Muscle of leg (tissue), 11 donors: Measurements from ENCODE around the gene GOLGB1. TPM values are rescaled to one million over a fixed set of nuclear protein-coding genes. Genes with fewer than 3 reads are reported as not detected.
"Not testable (repeated sequence)": the region's sequence is repeated elsewhere in the genome, so short reads cannot be mapped to it uniquely, and the experiment has no call there.

Experiments
- DNase-seq: peaks from one replicate; pipeline ENCODE4 v3.0.0; 2013
- H3K27ac ChIP-seq: one replicate; pipeline ENCODE4 v1.5.1; 2013; ENCODE audit warnings: mild to moderate bottlenecking, low read length, control low read depth
- H3K27me3 ChIP-seq: one replicate; pipeline ENCODE4 v1.6.1; 2013; ENCODE audit warnings: low read length; ENCODE audit not compliant: control insufficient read depth, insufficient read depth
- H3K36me3 ChIP-seq: one replicate; pipeline ENCODE4 v1.6.1; 2013; ENCODE audit warnings: low read length; ENCODE audit not compliant: control insufficient read depth, insufficient read depth
- H3K4me1 ChIP-seq: one replicate; pipeline ENCODE4 v1.6.1; 2013; ENCODE audit warnings: low read length; ENCODE audit not compliant: control insufficient read depth, insufficient read depth
- H3K4me3 ChIP-seq: one replicate; pipeline ENCODE4 v1.5.1; 2013; ENCODE audit warnings: low read length, control low read depth
- H3K9me3 ChIP-seq: replicated peaks from 2 replicates; pipeline ENCODE4 v1.6.1; 2013; ENCODE audit warnings: low read depth, low read length; ENCODE audit not compliant: control insufficient read depth
- WGBS: methylation state at CpG from one replicate; pipeline ENCODE4 v1.1.5; 2013; ENCODE audit warnings: missing lambda C conversion rate; ENCODE audit not compliant: insufficient coverage; 5-methylcytosine and 5-hydroxymethylcytosine counted together
- polyA plus RNA-seq, 8 donors: library from polyadenylated mRNA; unstranded; fragments of 120-200 nt; gene quantifications; one replicate each; pipeline versions ENCODE4 v1.2.1 to v1.2.3, GENCODE V29; 2013; ENCODE audit warnings: inconsistent platforms in 1 of 8, low replicate concordance in 1 of 8; ENCODE audit not compliant: insufficient read length in 8 of 8, insufficient read depth in 1 of 8
- total RNA-seq: library from RNA; stranded (reverse); fragments of 120-200 nt; gene quantifications from one replicate; pipeline ENCODE4 v1.2.4, GENCODE V29; 2013

GOLGB1 gene
- total and polyA plus RNA-seq, 9 donors: 38.0 to 50.2 (median 44.6) TPM

DNA sequence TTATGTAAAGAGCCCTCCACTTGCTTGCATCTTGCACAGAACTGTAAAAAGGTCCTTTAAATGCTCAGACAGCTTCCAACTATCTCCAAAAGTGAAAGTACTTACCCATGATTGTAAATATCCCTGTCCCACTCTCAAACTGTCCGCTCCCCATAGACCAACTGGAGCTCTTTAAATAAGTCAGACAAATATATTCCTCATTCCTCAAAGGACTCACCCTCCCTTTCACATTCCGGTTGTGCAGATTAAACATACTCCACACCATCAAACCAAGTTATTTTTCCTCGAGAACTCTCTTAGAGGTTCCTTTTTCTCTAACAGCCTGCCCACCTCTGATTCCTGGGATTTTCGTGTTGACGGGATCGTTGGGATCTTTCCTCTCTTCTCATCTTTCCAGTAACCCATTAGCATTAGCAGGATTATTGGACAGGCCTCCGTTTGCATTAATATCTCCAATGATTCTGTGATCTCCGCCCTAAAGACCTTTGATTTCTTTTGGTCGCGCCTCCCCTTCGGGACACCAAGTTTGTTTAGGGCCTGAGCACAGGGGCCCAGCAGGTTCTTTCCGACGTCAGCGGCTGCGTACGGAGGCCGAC, 763 bp downstream of the GOLGB1 start:
- 2% methylated on average over 17 of the region's 17 CpGs for WGBS
- no peaks in the 10 kb centered on the region for H3K9me3 ChIP-seq
- DNase-seq: peak; percentile 73
- no peaks in the 10 kb centered on the region for H3K36me3 ChIP-seq
- peak overlapping the region; percentile 87 for H3K4me3 ChIP-seq
- H3K4me1 ChIP-seq: peaks cover 5% of the 10 kb centered on the region
- H3K27ac ChIP-seq: peak overlapping the region; percentile 96
- H3K27me3 ChIP-seq: no peaks in the 10 kb centered on the region

DNA sequence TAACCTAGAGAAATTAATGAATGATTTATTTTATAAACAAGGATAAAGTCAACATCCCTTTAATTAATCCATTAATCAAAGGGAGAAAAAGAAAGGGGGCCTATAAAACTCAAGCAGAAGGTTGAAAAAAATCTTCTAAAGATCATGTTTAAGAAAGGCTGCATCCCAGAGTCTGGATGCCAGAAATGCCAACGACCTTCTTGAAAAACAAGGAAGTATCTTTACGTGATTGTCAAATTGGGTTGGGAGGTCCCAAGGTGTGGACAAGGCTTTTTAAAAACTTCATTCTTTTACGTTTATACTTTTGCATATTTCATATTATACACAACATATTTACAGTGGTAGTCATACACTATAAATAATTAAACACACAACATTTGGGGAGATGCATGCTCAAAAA, 1.6 kb downstream of the GOLGB1 start:
- Histone ChIP-seq H3K9me3 (no peaks in the 10 kb centered on the region), H3K27ac (no peak overlapping the region), H3K36me3 (no peaks in the 10 kb centered on the region), H3K4me3 (no peak overlapping the region), H3K4me1 (peaks cover 5% of the 10 kb centered on the region), H3K27me3 (no peaks in the 10 kb centered on the region)
- no CpG with 5 or more reads among the region's 3 CpGs for WGBS
- no peak for DNase-seq

DNA sequence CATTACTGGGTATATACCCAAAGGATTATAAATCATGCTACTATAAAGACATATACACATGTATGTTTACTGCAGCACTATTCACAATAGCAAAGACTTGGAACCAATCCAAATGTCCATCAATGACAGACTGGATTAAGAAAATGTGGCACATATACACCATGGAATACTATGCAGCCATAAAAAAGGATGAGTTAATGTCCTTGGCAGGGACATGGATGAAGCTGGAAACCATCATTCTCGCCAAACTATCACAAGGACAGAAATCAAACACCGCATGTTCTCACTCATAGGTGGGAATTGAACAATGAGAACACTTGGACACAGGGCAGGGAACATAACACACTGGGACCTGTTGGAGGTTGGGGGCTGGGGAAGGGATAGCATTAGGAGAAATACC, 6.4 kb downstream of the GOLGB1 start:
- WGBS: no CpG with 5 or more reads among the region's 2 CpGs
- H3K36me3 ChIP-seq, H3K9me3 ChIP-seq, H3K4me3 ChIP-seq, DNase-seq, H3K27me3 ChIP-seq, H3K4me1 ChIP-seq, H3K27ac ChIP-seq: not testable (repeated sequence)

DNA sequence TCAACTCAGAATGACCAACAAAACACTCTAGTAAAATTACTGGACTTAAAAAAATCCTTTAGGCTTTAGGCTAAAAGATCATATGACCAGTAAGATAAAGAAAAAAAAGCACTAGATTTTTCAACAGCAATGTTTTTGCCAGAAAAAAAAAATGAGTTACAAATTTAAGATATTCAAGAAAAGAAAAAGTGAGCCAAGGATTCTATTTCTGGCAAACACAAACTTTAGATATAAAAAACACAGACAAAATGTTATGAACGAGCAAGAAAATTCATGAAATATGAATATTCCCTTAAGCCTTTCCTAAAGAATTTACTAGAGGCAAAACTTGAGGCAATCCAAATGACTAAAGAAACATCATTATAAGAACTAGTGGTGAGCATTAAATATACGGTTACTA, 8.6 kb downstream of the GOLGB1 start:
- Histone ChIP-seq H3K4me3 (no peak overlapping the region), H3K9me3 (no peaks in the 10 kb centered on the region), H3K27ac (no peak overlapping the region), H3K4me1 (no peaks in the 10 kb centered on the region), H3K36me3 (peaks cover 5% of the 10 kb centered on the region), H3K27me3 (no peaks in the 10 kb centered on the region)
- DNase-seq: peak; percentile 80
- WGBS: no CpG with 5 or more reads among the region's 2 CpGs

DNA sequence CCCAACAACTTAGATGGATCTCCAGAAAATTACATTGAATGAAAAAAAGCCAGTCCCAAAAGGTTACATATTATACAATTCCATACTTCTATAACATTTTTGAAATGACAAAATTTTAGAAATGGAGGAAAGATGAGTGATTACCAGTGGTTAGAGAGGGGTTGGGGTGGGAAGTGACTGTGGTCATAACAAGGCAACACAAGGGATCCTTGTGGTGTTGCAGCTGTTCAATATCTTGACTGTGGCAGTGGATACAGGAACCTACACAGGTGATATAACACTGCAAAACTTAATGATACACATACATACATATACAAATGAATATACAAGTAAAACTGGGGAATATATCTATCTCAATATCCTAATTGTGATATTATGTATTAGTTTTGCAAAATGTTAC, 9.6 kb downstream of the GOLGB1 start:
- peaks cover 5% of the 10 kb centered on the region for H3K36me3 ChIP-seq
- no peak overlapping the region for H3K27ac ChIP-seq
- DNase-seq: no peak
- no peak overlapping the region for H3K4me3 ChIP-seq
- no peaks in the 10 kb centered on the region for H3K4me1 ChIP-seq
- H3K27me3 ChIP-seq: no peaks in the 10 kb centered on the region
- H3K9me3 ChIP-seq: no peaks in the 10 kb centered on the region

DNA sequence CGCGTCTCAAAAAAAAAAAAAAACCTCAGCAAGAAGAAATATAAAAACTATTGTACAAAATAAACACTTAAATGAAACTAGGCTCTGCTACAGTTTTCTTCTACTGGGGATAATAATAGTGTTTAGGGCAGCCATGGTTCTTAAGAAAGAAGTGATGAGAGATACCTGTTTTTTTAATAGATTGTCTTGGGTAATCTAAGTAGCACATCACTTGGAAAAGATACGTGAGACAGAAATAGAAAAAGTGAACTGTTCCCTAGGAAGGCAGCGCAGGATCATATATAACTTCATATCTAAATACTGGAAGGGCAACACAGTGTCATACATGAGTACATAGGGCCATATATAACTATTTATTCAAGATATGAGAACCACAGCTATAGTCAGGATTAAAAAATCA, 11.9 kb downstream of the GOLGB1 start:
- no peak overlapping the region for H3K27ac ChIP-seq
- no CpG with 5 or more reads among the region's 4 CpGs for WGBS
- H3K36me3 ChIP-seq: peaks cover 5% of the 10 kb centered on the region
- H3K4me3 ChIP-seq: no peak overlapping the region
- no peaks in the 10 kb centered on the region for H3K9me3 ChIP-seq
- DNase-seq: no peak
- H3K4me1 ChIP-seq: no peaks in the 10 kb centered on the region
- H3K27me3 ChIP-seq: no peaks in the 10 kb centered on the region

DNA sequence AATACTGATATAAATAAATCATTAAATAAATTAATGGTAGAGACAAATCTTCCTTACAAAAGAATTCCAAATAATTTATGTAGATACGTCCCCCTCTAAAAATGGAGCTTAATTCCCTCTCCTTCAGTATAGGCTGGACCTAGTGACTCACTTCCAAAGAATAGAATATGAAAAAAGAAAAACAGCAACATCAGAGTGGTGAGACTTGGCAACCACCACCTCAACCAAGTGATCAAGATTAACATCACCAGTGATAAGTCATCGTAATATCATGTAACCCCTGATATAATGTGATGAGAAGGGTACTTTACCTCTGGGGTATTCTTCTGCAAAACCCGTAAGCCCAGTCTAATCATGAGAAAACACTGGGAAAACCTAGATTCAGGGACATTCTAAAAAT, 13.4 kb downstream of the GOLGB1 start:
- Histone ChIP-seq H3K27me3 (no peaks in the 10 kb centered on the region), H3K27ac (no peak overlapping the region), H3K9me3 (no peaks in the 10 kb centered on the region), H3K36me3 (peaks cover 5% of the 10 kb centered on the region), H3K4me1 (no peaks in the 10 kb centered on the region), H3K4me3 (no peak overlapping the region)
- whole genome bisulfite sequencing: no CpG with 5 or more reads among the region's 3 CpGs
- DNase-seq: no peak

DNA sequence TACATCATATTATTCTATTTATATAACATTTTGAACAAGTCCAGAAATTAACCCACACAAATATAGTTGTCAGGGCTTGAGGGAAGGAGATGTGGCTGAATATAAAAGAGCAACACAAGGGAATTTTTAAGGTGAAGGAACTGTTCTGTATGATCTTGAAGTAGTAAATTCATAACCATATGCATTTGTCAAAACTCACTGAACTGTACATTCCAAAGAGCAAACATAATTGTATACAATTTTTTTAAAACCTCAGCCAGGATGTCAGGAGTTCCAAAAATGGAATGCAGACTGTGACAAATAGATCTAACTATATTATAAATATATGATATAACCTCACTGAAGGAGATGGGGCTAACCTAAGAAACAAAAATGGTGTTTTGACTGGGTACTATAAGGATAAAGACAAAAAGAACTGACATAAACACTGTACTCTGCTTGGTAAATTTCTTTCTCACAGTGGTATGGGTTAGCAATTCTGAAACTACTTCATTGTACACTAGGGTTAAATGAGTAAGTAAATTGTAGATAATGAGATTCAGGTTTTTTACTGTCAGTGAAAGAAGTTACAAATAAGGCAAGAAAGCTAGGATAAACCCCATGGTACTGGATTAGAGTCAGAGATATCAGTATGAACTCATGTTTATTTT, 14.4 kb downstream of the GOLGB1 start:
- no peaks in the 10 kb centered on the region for H3K27me3 ChIP-seq
- H3K4me1 ChIP-seq: no peaks in the 10 kb centered on the region
- no peak overlapping the region for H3K27ac ChIP-seq
- peaks cover 5% of the 10 kb centered on the region for H3K36me3 ChIP-seq
- H3K9me3 ChIP-seq: no peaks in the 10 kb centered on the region
- DNase-seq: no peak
- H3K4me3 ChIP-seq: no peak overlapping the region

DNA sequence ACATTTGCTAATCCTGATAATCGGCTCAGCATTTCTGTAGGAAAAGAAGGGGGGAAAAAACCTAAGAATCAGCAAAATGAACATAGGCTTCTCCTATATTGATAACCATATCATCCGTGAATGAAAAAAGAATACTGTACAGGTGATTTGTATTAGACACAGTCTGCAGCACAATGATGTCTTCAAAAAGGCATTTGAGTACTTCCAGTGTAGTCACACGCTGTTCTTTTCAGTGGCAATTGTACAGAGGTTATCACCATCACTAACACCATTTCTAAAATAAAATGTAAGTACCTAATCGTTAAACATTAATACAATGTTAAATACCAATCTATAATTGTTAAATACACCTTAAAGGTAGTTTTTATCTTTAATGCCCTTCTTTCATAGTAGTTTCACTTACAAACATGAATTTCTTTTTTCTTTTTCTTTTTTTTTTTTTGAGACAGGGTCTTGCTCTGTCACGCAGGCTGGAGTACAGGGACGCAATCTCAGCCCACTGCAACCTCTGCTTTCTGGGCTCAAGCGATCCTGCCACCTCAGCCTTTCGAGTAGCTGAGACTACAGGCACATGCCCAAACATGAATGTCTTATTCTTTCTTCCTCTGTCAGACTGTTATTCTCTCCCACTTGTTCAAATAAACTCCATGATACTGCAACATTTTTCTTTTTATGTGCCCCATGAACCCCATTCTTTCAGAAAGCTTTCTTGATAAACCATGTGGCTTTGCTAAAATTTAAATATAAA, 18.4 kb downstream of the GOLGB1 start:
- no peak overlapping the region for H3K27ac ChIP-seq
- H3K4me3 ChIP-seq: no peak overlapping the region

DNA sequence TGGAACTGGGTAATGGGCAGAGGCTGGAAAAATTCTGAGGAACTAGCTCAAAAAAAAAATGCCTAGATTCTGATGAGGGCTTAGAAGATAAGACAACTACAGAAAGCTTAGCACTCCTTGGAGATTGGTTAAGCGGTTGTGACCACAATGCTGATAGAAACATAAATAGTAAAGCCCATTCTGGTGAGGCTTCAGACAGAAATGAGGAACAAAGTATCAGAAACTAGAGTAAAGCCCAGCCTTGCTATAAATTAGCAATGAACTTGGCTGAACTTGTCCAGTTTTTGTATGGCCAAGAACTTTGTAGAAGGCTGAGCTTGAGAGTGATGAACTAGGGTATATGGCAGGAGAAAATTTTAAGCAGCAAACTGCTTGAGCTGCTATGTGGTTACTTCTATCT, 25.4 kb downstream of the GOLGB1 start:
- Histone ChIP-seq H3K9me3 (no peaks in the 10 kb centered on the region), H3K27ac (no peak overlapping the region), H3K36me3 (peaks cover 48% of the 10 kb centered on the region), H3K4me1 (no peaks in the 10 kb centered on the region), H3K4me3 (no peak overlapping the region), H3K27me3 (no peaks in the 10 kb centered on the region)
- WGBS: no CpG with 5 or more reads among the region's 1 CpG
- peak; percentile 7 for DNase-seq

More for the DNA sequence above, 18.4 kb downstream of the GOLGB1 start:
- 86% methylated on average over 4 of the region's 8 CpGs for WGBS
- Histone ChIP-seq H3K9me3 (no peaks in the 10 kb centered on the region), H3K36me3 (peaks cover 13% of the 10 kb centered on the region), H3K27me3 (no peaks in the 10 kb centered on the region), H3K4me1 (no peaks in the 10 kb centered on the region)
- no peak for DNase-seq
